Uterus (tissue), 2 donors: ENCODE results near the gene TYRP1.

ENCODE experiments used
- POLR2A ChIP-seq, 2 donors: fragments of 450-650 bp; IDR thresholded peaks; one replicate each; pipeline ENCODE4 v1.6.1; 2016; ENCODE audit warnings: antibody characterized with exemption in 2 of 2, mild to moderate bottlenecking in 1 of 2, moderate library complexity in 1 of 2
- TF ChIP-seq, protein P1 (sequence below), 4 experiments: fragments of 200-600 bp in 2 of 4; fragments of 450-650 bp in 2 of 4; sonication (generic) in 2 of 4; IDR thresholded peaks; one replicate each; pipeline ENCODE4 v1.5.1; 2016 to 2019; ENCODE audit warnings: antibody characterized with exemption in 4 of 4, mild to moderate bottlenecking in 2 of 4, moderate library complexity in 1 of 4

GRCh38 chr9:12699529-12699928 lies 6.3 kb downstream of the TYRP1 start:
- no peak for TF ChIP-seq POLR2A (IDR thresholded peaks at IDR 0.05)
- TF ChIP-seq, protein P1, sequence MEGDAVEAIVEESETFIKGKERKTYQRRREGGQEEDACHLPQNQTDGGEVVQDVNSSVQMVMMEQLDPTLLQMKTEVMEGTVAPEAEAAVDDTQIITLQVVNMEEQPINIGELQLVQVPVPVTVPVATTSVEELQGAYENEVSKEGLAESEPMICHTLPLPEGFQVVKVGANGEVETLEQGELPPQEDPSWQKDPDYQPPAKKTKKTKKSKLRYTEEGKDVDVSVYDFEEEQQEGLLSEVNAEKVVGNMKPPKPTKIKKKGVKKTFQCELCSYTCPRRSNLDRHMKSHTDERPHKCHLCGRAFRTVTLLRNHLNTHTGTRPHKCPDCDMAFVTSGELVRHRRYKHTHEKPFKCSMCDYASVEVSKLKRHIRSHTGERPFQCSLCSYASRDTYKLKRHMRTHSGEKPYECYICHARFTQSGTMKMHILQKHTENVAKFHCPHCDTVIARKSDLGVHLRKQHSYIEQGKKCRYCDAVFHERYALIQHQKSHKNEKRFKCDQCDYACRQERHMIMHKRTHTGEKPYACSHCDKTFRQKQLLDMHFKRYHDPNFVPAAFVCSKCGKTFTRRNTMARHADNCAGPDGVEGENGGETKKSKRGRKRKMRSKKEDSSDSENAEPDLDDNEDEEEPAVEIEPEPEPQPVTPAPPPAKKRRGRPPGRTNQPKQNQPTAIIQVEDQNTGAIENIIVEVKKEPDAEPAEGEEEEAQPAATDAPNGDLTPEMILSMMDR (IDR thresholded peaks at IDR 0.05), result no peak
